Measurements from ENCODE around the gene THEMIS.

The THEMIS gene

DNA sequence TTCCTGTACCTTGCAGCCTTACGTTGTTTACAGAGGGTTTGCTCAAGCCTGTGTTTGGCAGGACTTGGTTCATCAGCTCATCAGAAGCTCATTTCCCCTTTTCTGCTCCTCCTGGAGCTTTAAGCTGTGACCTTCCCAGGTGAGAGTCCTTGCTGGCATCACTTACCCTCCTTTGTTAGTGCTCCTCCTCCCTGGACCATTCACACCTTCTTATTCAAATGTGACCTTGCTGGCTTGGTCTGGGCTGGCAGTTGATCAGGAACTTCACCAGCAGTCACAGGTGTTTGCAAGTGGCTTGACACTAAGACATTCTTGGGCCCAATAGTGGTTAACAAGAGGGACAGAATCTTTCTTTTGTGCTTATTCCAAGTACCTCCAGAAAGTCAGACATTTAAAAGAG lies 175.0 kb downstream of the THEMIS start:
- TF ChIP-seq ZBTB7A (IDR thresholded peaks at IDR 0.05; ENCODE audit: low read depth): no peak
- no peak for TF ChIP-seq EP300 (IDR thresholded peaks at IDR 0.05; ENCODE audit: borderline replicate concordance)

DNA sequence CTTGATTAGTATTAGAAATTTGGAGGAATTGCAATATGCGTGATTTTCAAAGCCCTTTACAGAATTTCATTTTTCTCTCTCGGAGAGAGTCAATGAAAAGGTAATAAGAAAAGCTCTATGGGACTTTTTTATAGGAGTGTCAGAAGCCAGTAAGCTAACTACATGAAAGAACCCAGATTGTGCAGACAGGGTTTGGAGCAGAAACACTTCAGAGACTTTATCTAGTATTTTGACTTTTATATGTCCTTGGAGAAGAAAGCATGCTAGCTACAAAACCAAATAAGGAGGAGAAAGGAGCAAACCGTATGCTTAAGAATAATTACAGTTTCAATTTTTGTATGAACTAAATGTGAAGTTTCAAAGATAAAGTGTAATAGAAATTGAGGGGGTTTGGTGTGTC lies 182.2 kb downstream of the THEMIS start:
- no peak for TF ChIP-seq MAX (IDR thresholded peaks at IDR 0.05)
- no peak for TF ChIP-seq EP300 (IDR thresholded peaks at IDR 0.05; ENCODE audit: borderline replicate concordance)
- TF ChIP-seq CEBPB (IDR thresholded peaks at IDR 0.05): no peak
- TF ChIP-seq TAF1 (IDR thresholded peaks at IDR 0.05; ENCODE audit: low read depth): no peak
- TF ChIP-seq TCF12 (IDR thresholded peaks at IDR 0.05; ENCODE audit: low read depth): no peak
- TF ChIP-seq ZBTB7A (IDR thresholded peaks at IDR 0.05; ENCODE audit: low read depth): no peak
- no peak for TF ChIP-seq NFIC (IDR thresholded peaks at IDR 0.05)
- no peak for TF ChIP-seq CREB1 (IDR thresholded peaks at IDR 0.05; ENCODE audit: low read depth)
- TF ChIP-seq TEAD4 (IDR thresholded peaks at IDR 0.05): no peak
- no peak for TF ChIP-seq YY1 (IDR thresholded peaks at IDR 0.05; ENCODE audit: low read depth)
- TF ChIP-seq FOXM1 (IDR thresholded peaks at IDR 0.05; ENCODE audit: borderline replicate concordance, low read depth): no peak
- no peak for TF ChIP-seq EGR1 (IDR thresholded peaks at IDR 0.05)
- no peak for TF ChIP-seq RAD21 (IDR thresholded peaks at IDR 0.05; ENCODE audit: low read depth)
- no peak for TF ChIP-seq REST (IDR thresholded peaks at IDR 0.05; ENCODE audit: low read depth)

DNA sequence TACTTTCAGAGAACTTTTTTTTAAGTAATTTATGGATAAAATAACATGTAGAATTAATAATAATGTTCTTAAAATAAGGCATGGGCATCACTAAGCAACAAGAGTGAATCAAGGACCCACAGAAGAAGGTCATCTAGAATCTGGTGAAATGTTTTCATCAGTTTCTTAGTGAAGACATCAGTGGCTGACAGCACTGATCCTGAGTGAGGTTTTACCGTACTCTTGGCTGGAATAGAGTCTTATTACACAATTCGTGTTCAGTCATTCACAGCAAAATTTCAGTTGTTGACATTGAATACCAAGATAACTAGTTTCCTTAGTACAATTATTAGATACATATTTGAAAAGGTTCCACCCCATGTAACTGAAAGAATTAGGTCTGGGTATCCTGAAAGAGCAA lies 183.5 kb downstream of the THEMIS start:
- TF ChIP-seq TEAD4 (IDR thresholded peaks at IDR 0.05) (no peak), NFIC (IDR thresholded peaks at IDR 0.05) (no peak), CEBPB (IDR thresholded peaks at IDR 0.05) (no peak), TCF12 (IDR thresholded peaks at IDR 0.05; ENCODE audit: low read depth) (no peak), MAX (IDR thresholded peaks at IDR 0.05) (no peak), FOXM1 (IDR thresholded peaks at IDR 0.05; ENCODE audit: borderline replicate concordance, low read depth) (no peak)

DNA sequence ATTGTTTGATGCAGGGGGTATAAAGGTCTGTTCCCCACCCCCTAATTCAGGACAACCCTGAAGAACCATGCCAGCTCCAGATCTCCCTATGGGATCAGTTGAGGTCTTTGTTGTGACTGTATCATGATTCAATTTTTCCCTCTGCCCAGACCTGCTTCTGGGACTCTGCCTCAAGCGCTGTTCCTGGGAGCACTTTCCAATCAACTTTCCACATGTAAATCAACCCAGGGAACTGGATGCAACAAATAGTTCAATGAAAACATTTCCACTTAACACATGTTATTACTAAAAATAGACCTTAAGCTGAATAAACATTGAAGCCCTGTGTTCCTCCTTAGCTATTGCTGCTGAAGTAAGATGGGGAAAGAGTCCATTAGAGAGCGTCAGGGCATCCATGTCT lies 184.4 kb downstream of the THEMIS start:
- no peak for TF ChIP-seq TCF12 (IDR thresholded peaks at IDR 0.05; ENCODE audit: low read depth)
- TF ChIP-seq, protein P1, sequence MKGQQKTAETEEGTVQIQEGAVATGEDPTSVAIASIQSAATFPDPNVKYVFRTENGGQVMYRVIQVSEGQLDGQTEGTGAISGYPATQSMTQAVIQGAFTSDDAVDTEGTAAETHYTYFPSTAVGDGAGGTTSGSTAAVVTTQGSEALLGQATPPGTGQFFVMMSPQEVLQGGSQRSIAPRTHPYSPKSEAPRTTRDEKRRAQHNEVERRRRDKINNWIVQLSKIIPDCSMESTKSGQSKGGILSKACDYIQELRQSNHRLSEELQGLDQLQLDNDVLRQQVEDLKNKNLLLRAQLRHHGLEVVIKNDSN (IDR thresholded peaks at IDR 0.05): no peak
- no peak for TF ChIP-seq EP300 (IDR thresholded peaks at IDR 0.05; ENCODE audit: borderline replicate concordance)
- no peak for TF ChIP-seq REST (IDR thresholded peaks at IDR 0.05; ENCODE audit: low read depth)
- TF ChIP-seq FOXM1 (IDR thresholded peaks at IDR 0.05; ENCODE audit: borderline replicate concordance, low read depth): no peak
- no peak for TF ChIP-seq CREB1 (IDR thresholded peaks at IDR 0.05; ENCODE audit: low read depth)
- no peak for TF ChIP-seq ZBTB7A (IDR thresholded peaks at IDR 0.05; ENCODE audit: low read depth)
- TF ChIP-seq TEAD4 (IDR thresholded peaks at IDR 0.05): no peak
- no peak for TF ChIP-seq NFIC (IDR thresholded peaks at IDR 0.05)

DNA sequence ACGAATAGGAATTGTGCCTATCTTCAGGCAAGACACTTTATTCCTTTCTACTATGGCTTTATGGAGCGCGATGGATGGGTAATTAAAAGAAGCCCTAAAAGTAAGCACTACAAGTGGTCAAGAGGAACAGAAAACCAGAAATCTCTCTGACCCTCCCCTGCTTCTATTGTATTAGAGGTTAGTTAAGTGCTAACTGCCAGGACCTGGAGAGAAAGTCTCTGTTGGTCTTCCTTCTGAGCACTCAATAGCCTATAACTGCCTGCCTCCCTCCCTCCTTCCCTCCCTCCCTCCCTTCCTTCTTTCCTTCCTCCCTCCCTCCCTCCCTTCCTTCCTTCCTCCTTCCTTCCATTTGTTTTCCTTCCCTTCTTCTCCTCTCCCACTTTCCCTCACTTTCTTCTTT lies 190.2 kb downstream of the THEMIS start:
- no peak for TF ChIP-seq EP300 (IDR thresholded peaks at IDR 0.05; ENCODE audit: borderline replicate concordance)

- TF ChIP-seq TEAD4 (IDR thresholded peaks at IDR 0.05) (no peak), RAD21 (IDR thresholded peaks at IDR 0.05; ENCODE audit: low read depth) (no peak), FOXM1 (IDR thresholded peaks at IDR 0.05; ENCODE audit: borderline replicate concordance, low read depth) (no peak), NFIC (IDR thresholded peaks at IDR 0.05) (no peak), EP300 (IDR thresholded peaks at IDR 0.05; ENCODE audit: borderline replicate concordance) (no peak), TAF1 (IDR thresholded peaks at IDR 0.05; ENCODE audit: low read depth) (no peak), CREB1 (IDR thresholded peaks at IDR 0.05; ENCODE audit: low read depth) (no peak), YY1 (IDR thresholded peaks at IDR 0.05; ENCODE audit: low read depth) (no peak), EGR1 (IDR thresholded peaks at IDR 0.05) (no peak), REST (IDR thresholded peaks at IDR 0.05; ENCODE audit: low read depth) (no peak), ZBTB7A (IDR thresholded peaks at IDR 0.05; ENCODE audit: low read depth) (no peak)
- TF ChIP-seq, protein P1 (IDR thresholded peaks at IDR 0.05): no peak
These were observed 194.6 kb downstream of the THEMIS start for GRCh38 chr6:127706216-127706615.
